8988T (cell line): Measurements from ENCODE around the gene PVALEF.
A peak's percentile ranks its signal among the peaks of the same experiment; 100 is the strongest.
"Not testable (repeated sequence)": the region's sequence is repeated elsewhere in the genome, so short reads cannot be mapped to it uniquely, and the experiment has no call there.

ENCODE experiments used
- DNase-seq: peaks from one replicate; pipeline ENCODE4 v3.0.0; 2011

PVALEF gene

GRCh38 chr17:81222906-81223761 lies 57.8 kb downstream of the PVALEF start, which contains the start of gene CEP131:
TSS of gene CEP131 (minus strand) at chr17:81222965. CDS start at chr17:81220056, 2,909 bp downstream.
- DNase-seq: peak; percentile 98

GRCh38 chr17:81223762-81224130 lies 58.4 kb downstream of the PVALEF start:
- DNase-seq: no peak

- not testable (repeated sequence) for DNase-seq
Observed at GRCh38 chr17:81227630-81228029, 62.3 kb downstream of the PVALEF start.

- DNase-seq: no peak
Observed at GRCh38 chr17:81228420-81228819, 63.1 kb downstream of the PVALEF start.

GRCh38 chr17:81228834-81229665 lies 63.7 kb downstream of the PVALEF start:
- DNase-seq: no peak

GRCh38 chr17:81229666-81229920 lies 64.3 kb downstream of the PVALEF start:
- DNase-seq: no peak

- DNase-seq: peak; percentile 88
Observed at GRCh38 chr17:81230043-81230820, 64.9 kb downstream of the PVALEF start.

- DNase-seq: no peak
Observed at GRCh38 chr17:81231121-81231645, 65.9 kb downstream of the PVALEF start.

GRCh38 chr17:81231766-81232581 lies 66.7 kb downstream of the PVALEF start:
- DNase-seq: no peak
